T-helper 2 cell treated with Interferon-gamma antibody and Interleukin-4, amounts not matched to agents 100 ng/mL and 5 ng/mL, for 36 hours (primary cell): ENCODE results near the gene PDXDC1. TPM values are rescaled to one million over a fixed set of nuclear protein-coding genes. Genes with fewer than 3 reads are reported as not detected.
"Not testable (repeated sequence)": the region's sequence is repeated elsewhere in the genome, so short reads cannot be mapped to it uniquely, and the experiment has no call there.

Experiments used
- intact Hi-C: fragments of 100-400 bp; cut with micrococcal nuclease; formaldehyde crosslinking; loops from one replicate; pipeline ENCODE4 v1.15.1; 2023
- total RNA-seq: library from RNA; stranded (reverse); gene quantifications from 2 replicates; pipeline ENCODE4 v1.2.3, GENCODE V29; 2022

Gene PDXDC1
- total RNA-seq, 1 donor from 2014 or later: 48.7 TPM

- intact Hi-C loops: no loop called here
Measured at GRCh38 chr16:15035163-15035729, 60.4 kb downstream of the PDXDC1 start.

- intact Hi-C loops: no loop called here
Measured at GRCh38 chr16:15037003-15037402, 62.2 kb downstream of the PDXDC1 start.

- intact Hi-C loops: no loop called here
Measured at GRCh38 chr16:15037745-15038144, 62.9 kb downstream of the PDXDC1 start.

GRCh38 chr16:15038689-15039088 is 63.9 kb downstream of the PDXDC1 start:
- intact Hi-C loops: no loop called here

GRCh38 chr16:15041271-15042004 is 66.6 kb downstream of the PDXDC1 start:
- intact Hi-C loops: no loop called here

GRCh38 chr16:15043344-15043743 is 68.5 kb downstream of the PDXDC1 start:
- intact Hi-C loops: no loop called here

- intact Hi-C loops: no loop called here
Measured at GRCh38 chr16:15044286-15044685, 69.5 kb downstream of the PDXDC1 start.

- intact Hi-C loops: not testable (repeated sequence)
Measured at GRCh38 chr16:15045270-15045669, 70.4 kb downstream of the PDXDC1 start.

- intact Hi-C loops: no loop called here
Measured at GRCh38 chr16:15046692-15047376, 72.0 kb downstream of the PDXDC1 start.

- intact Hi-C loops: loop anchor here (10.0 kb wide), 1 partner anchor 415 kb away; the partner anchor contains the start of genes BFAR and PARN
Measured at GRCh38 chr16:15049581-15050180, 74.9 kb downstream of the PDXDC1 start.

GRCh38 chr16:15050440-15050839 is 75.6 kb downstream of the PDXDC1 start:
- intact Hi-C loops: loop anchor here (10.0 kb wide), 1 partner anchor 416 kb away; the partner anchor contains the start of genes BFAR and PARN

GRCh38 chr16:15051387-15051951 is 76.6 kb downstream of the PDXDC1 start:
- intact Hi-C loops: loop anchor here (10.0 kb wide), 1 partner anchor 417 kb away; the partner anchor contains the start of genes BFAR and PARN

GRCh38 chr16:15052747-15053476 is 78.1 kb downstream of the PDXDC1 start:
- intact Hi-C loops: loop anchor here (10.0 kb wide), 1 partner anchor 418 kb away; the partner anchor contains the start of genes BFAR and PARN

GRCh38 chr16:15053904-15054303 is 79.1 kb downstream of the PDXDC1 start:
- intact Hi-C loops: loop anchor here (10.0 kb wide), 1 partner anchor 419 kb away; the partner anchor contains the start of genes BFAR and PARN

GRCh38 chr16:15054357-15055140 is 79.7 kb downstream of the PDXDC1 start:
- intact Hi-C loops: loop anchor here (10.0 kb wide), 1 partner anchor 420 kb away; the partner anchor contains the start of genes BFAR and PARN

GRCh38 chr16:15055141-15056053 is 80.6 kb downstream of the PDXDC1 start:
- intact Hi-C loops: loop anchor here (10.0 kb wide), 1 partner anchor 421 kb away; the partner anchor contains the start of genes BFAR and PARN

- intact Hi-C loops: loop anchor here (10.0 kb wide), 1 partner anchor 423 kb away; the partner anchor contains the start of genes BFAR and PARN
Measured at GRCh38 chr16:15057681-15058417, 83.0 kb downstream of the PDXDC1 start.

- intact Hi-C loops: loop anchor here (10.0 kb wide), 1 partner anchor 425 kb away; the partner anchor contains the start of genes BFAR and PARN
Measured at GRCh38 chr16:15059324-15059723, 84.5 kb downstream of the PDXDC1 start.
